HEK293T (cell line): ENCODE measurements around the gene SLC4A8.

Source experiments
- CTCF ChIA-PET: fragments of 350-600 bp; formaldehyde crosslinking; extraction: SDS; loops from one replicate; lab custom pipeline; 2021; ENCODE audit warnings: antibody characterized with exemption, inconsistent platforms; lab: Yijun Ruan, JAX
- POLR2A ChIA-PET: fragments of 350-600 bp; formaldehyde crosslinking; extraction: SDS; loops from one replicate; lab custom pipeline; 2020; ENCODE audit warnings: antibody characterized with exemption, inconsistent platforms; lab: Yijun Ruan, JAX
- DNase-seq: peaks from one replicate; pipeline ENCODE4 v3.0.0; 2012; ENCODE audit warnings: mixed read lengths; ENCODE audit errors: extremely low spot score
- ARNT ChIP-seq: fragments of 450-650 bp; IDR thresholded peaks from 2 replicates; pipeline ENCODE4 v1.6.1; 2017; ENCODE audit warnings: mild to moderate bottlenecking
- BHLHE40 ChIP-seq: fragments of 450-650 bp; IDR thresholded peaks from 2 replicates; pipeline ENCODE4 v1.6.1; 2016; ENCODE audit warnings: mild to moderate bottlenecking, moderate library complexity, borderline replicate concordance
- CTBP1 ChIP-seq: fragments of 450-650 bp; IDR thresholded peaks from 2 replicates; pipeline ENCODE4 v1.6.1; 2016; ENCODE audit warnings: borderline replicate concordance
- ELF4 ChIP-seq: fragments of 450-650 bp; IDR thresholded peaks from 2 replicates; pipeline ENCODE4 v1.6.1; 2017; ENCODE audit warnings: antibody characterized with exemption
- FOXA1 ChIP-seq: fragments of 450-650 bp; IDR thresholded peaks from 2 replicates; pipeline ENCODE4 v1.6.1; 2016; ENCODE audit warnings: mild to moderate bottlenecking
- FOXK2 ChIP-seq: fragments of 450-650 bp; IDR thresholded peaks from 2 replicates; pipeline ENCODE4 v1.6.1; 2016; ENCODE audit warnings: mild to moderate bottlenecking
- FOXM1 ChIP-seq: fragments of 450-650 bp; IDR thresholded peaks from 2 replicates; pipeline ENCODE4 v1.6.1; 2017; ENCODE audit warnings: mild to moderate bottlenecking, borderline replicate concordance
- HDGF ChIP-seq: fragments of 450-650 bp; IDR thresholded peaks from 2 replicates; pipeline ENCODE4 v1.6.1; 2017; ENCODE audit warnings: antibody characterized with exemption, borderline replicate concordance
- L3MBTL2 ChIP-seq: fragments of 450-650 bp; conservative IDR thresholded peaks from 2 replicates; pipeline ENCODE4 v1.6.1; 2016; ENCODE audit warnings: mild to moderate bottlenecking
- LEF1 ChIP-seq: fragments of 450-650 bp; IDR thresholded peaks from 2 replicates; pipeline ENCODE4 v1.6.1; 2017; ENCODE audit warnings: mild to moderate bottlenecking, borderline replicate concordance
- NFRKB ChIP-seq: fragments of 450-650 bp; IDR thresholded peaks from 2 replicates; pipeline ENCODE4 v1.6.1; 2016; ENCODE audit warnings: mild to moderate bottlenecking, moderate library complexity
- SP1 ChIP-seq: fragments of 450-650 bp; IDR thresholded peaks from 2 replicates; pipeline ENCODE4 v1.6.1; 2017
- SUZ12 ChIP-seq: fragments of 450-650 bp; IDR thresholded peaks from 2 replicates; pipeline ENCODE4 v1.6.1; 2016; ENCODE audit warnings: mild to moderate bottlenecking
- TARDBP ChIP-seq: fragments of 450-650 bp; IDR thresholded peaks from 2 replicates; pipeline ENCODE4 v1.6.1; 2016
- ZNF384 ChIP-seq: fragments of 450-650 bp; IDR thresholded peaks from 2 replicates; pipeline ENCODE4 v1.6.1; 2016
- TF ChIP-seq, protein P1 (sequence below): fragments of 450-650 bp; IDR thresholded peaks from 2 replicates; pipeline ENCODE4 v1.6.1; 2016

Gene SLC4A8

DNA sequence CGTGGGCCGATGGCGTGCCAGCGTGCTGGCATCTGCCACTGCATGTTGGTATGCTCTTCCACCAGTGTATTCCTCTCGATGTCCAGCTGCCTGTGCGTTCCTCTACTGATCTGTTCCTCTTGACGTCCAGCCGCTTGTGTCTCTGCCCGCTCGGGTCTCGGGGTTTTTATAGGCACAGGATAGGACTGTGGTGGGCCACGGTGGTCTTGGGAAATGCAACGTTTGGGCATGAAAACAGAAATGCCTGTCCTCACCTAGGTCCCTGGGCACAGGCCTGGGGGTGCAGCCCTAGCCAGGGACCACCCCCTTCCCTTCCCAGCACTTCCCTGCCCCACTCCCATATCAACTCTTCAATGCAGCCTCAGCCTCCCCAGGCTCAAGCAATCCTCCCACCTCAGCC lies 23.1 kb upstream of the SLC4A8 start:
- POLR2A ChIA-PET = no interaction called here
- CTCF ChIA-PET = no interaction called here
- no peak for DNase-seq
- TF ChIP-seq BHLHE40 (no peak), ZNF384 (no peak), HDGF (no peak), FOXK2 (no peak), FOXM1 (no peak), SP1 (no peak), CTBP1 (no peak), NFRKB (no peak), SUZ12 (no peak), ELF4 (no peak), ARNT (no peak), TARDBP (no peak)

DNA sequence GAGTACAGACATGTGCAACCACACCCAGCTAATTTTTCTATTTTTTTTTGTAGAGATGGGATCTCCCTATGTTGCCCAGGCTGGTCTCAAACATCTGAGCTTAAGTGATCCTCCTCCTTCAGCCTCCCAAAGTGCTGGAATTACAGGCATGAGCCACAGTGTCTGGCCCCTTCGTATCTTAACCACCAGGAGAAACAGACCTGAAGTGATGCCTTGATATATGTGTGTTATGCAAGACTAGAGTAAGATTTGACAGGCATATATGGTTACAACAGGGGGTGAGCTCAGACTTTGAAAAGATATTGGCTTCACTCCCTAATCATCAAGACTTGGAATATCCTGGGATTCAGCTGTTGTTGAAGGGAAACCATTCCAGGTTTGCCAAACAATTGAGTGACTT lies 22.7 kb upstream of the SLC4A8 start:
- no peak for DNase-seq
- CTCF ChIA-PET = no interaction called here
- TF ChIP-seq ZNF384 = no peak
- TF ChIP-seq ARNT = no peak
- no peak for TF ChIP-seq SP1
- TF ChIP-seq FOXK2 = no peak
- TF ChIP-seq FOXM1 = no peak
- no peak for TF ChIP-seq HDGF
- TF ChIP-seq FOXA1 = no peak
- no peak for TF ChIP-seq NFRKB
- TF ChIP-seq TARDBP = no peak
- TF ChIP-seq BHLHE40 = no peak
- POLR2A ChIA-PET = no interaction called here

DNA sequence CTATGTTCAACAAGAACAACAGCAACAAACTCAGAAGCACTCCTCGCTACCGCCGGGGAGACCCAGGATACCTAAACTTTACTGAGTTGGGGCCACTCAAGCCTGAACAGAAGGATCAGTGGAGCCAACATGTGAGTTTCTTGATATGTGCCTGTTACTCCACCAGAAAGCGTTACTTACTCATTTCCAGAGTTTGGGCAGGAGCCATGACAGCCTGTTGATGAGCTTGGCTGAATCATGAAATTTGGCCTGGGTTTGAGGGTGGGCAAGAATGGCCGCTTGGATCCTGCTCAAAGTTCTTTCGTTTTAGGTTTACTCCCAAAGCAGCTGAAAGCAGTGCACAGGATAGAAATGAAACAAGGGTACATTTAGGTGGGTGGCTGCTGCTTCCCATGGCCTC lies 21.5 kb upstream of the SLC4A8 start:
- POLR2A ChIA-PET = no interaction called here
- TF ChIP-seq, protein P1, sequence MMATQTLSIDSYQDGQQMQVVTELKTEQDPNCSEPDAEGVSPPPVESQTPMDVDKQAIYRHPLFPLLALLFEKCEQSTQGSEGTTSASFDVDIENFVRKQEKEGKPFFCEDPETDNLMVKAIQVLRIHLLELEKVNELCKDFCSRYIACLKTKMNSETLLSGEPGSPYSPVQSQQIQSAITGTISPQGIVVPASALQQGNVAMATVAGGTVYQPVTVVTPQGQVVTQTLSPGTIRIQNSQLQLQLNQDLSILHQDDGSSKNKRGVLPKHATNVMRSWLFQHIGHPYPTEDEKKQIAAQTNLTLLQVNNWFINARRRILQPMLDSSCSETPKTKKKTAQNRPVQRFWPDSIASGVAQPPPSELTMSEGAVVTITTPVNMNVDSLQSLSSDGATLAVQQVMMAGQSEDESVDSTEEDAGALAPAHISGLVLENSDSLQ = no peak
- TF ChIP-seq L3MBTL2 (no peak), FOXK2 (no peak), ARNT (no peak), HDGF (no peak), FOXA1 (no peak), CTBP1 (no peak), LEF1 (no peak), SUZ12 (no peak), NFRKB (no peak), ELF4 (no peak), FOXM1 (no peak), ZNF384 (no peak), SP1 (no peak), TARDBP (no peak), BHLHE40 (no peak)
- CTCF ChIA-PET = no interaction called here
- DNase-seq = no peak

DNA sequence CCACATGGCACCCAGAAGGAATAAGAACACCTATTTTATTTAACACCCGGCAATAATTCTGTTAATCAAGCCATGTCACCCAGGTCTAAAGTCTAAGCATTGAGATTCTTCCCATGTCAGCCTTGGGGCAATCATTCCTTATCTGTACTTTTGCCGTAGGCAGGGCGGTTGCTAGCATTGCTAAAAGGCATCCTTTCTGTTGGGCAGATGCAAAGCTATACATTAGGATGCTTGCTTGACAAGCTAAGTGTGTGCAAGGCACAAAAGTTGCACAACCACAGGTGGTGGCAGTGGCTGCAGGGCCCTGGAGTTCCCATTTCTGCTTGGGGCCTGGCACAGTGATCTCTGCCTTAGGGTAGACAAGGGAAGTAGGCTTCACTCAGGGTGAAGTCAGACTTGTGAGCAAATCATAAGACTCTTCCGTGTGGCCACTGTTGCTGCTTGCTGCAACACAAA lies 20.9 kb upstream of the SLC4A8 start:
- no peak for DNase-seq

DNA sequence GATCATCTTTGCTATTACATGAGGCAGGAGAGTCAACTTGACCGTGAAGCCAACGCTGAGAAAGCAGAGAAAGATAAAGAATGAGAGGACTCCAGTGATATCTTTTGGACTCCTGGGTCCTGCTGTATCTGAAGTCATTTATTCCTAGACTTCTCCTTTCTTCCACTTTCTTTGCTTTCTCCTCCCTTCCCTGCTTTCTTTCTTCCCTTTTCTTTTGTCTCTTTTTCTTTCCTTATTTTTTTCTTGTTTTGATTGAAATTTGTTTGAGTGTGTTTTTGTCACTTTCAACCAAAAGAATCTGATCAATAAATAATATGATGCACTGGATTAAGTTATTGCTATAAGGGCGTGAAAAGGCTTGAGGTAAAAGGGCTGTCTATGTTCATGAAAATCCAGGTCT lies 20.0 kb upstream of the SLC4A8 start:
- TF ChIP-seq NFRKB (no peak), SUZ12 (no peak), FOXA1 (no peak), FOXM1 (no peak)
- TF ChIP-seq, protein P1 = no peak
- CTCF ChIA-PET = no interaction called here
- DNase-seq = no peak
- POLR2A ChIA-PET = no interaction called here

More for the DNA sequence above, 20.9 kb upstream of the SLC4A8 start:
- POLR2A ChIA-PET = no interaction called here
- CTCF ChIA-PET = no interaction called here
- TF ChIP-seq SUZ12 = no peak
- TF ChIP-seq L3MBTL2 = no peak
- no peak for TF ChIP-seq TARDBP
- no peak for TF ChIP-seq ELF4
- TF ChIP-seq FOXK2 = no peak
- TF ChIP-seq CTBP1 = no peak
- no peak for TF ChIP-seq HDGF
- TF ChIP-seq, protein P1 = no peak
- TF ChIP-seq SP1 = no peak
- TF ChIP-seq NFRKB = no peak
- TF ChIP-seq ZNF384 = no peak
- TF ChIP-seq LEF1 = no peak
- TF ChIP-seq BHLHE40 = no peak
- no peak for TF ChIP-seq FOXA1
- TF ChIP-seq ARNT = no peak
- no peak for TF ChIP-seq FOXM1

DNA sequence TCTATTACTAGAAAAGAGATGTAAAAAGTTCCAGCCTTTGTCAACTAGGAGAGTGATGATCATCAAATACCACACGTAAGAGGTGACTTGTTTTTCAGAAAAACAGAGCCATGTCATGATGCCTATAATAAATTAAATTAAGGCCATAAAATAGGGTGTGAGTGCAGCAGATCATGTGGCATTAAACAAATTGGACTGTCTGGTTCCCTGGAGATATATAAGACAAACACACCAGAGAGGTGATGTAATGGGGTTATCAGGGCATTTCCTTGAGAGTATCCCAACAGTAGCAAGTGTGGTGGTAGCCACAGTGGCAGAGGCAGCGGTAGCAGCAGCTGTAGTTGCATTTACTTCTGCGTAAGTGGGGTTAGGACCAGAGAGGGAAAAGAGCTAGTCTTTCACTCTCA lies 18.8 kb upstream of the SLC4A8 start:
- ChIA-PET CTCF (interaction anchor here (0.8 kb wide), 1 partner anchor 620 kb away, joined by 3 read pairs; no protein-coding TSS in a partner anchor), POLR2A (no interaction called here)
- TF ChIP-seq ARNT (no peak), FOXA1 (no peak), CTBP1 (peak; percentile 11; the same call in 1 of the 2 replicates), ZNF384 (no peak), BHLHE40 (no peak), LEF1 (no peak), L3MBTL2 (no peak), TARDBP (no peak)
- TF ChIP-seq, protein P1 = peak; percentile 69
- no peak for DNase-seq
